ENCODE data around the gene GAS7. TPM values are rescaled to one million over a fixed set of nuclear protein-coding genes. Genes with fewer than 3 reads are reported as not detected.

GAS7 gene
- total RNA-seq, 1 experiment from 2014 or later = 6.0 TPM

DNA sequence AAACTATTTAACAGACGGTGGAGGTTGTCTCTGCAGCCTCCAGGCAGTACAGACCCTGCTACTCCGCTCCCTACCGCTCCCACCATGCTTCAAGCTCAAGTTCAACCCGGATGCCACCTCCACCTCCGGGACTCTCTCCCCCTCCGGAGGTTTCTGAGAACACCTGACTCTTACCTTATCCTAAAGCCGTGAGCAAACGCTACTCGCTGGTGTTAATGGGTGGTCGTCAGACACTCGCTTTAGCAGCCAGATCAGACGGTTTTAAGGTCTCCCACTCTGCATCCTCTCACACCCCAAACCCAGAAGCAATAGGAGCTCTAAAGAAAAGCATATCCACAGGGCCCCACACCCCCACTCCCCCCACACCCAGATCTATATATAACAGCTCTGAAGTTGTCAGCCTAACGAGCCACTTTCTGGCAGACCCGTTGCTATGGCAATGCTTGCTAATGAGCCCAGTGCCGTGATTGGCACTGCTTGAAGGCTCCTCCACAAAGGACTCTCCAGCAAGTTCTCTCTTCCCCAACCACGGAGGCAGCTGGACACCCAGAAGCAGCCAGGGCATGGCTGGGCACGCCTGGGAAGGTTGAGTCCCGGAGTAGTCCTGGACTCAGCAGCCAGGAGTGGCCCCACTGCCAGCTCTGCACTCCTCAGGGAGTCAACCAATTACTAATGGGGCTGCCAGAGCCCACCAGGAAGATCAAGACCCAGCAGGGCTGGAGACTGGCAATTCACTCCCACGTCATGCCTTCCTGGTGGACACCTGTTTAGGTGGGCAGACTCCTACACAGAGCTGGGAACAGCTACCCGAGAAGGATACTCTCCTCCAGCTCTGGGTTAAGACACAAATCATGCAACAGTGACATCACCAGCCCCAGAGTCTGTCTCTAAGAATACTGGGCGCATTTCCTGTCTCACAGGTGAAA lies 172.2 kb downstream of the GAS7 start:
- H3K9me3 Mint-ChIP-seq = no peaks in the 10 kb centered on the region
- DNase-seq = peak; percentile 56
- H3K27me3 ChIP-seq (ENCODE audit: insufficient read depth, low read length) = no peaks in the 10 kb centered on the region
- H4K8ac ChIP-seq (replicated peaks; ENCODE audit: insufficient read length, low read depth, low read length) = no peak overlapping the region
- H2BK120ac ChIP-seq (ENCODE audit: low read depth, low read length, poor library complexity, severe bottlenecking) = no peak overlapping the region
- H3K27ac Mint-ChIP-seq = no peak overlapping the region
- H3K14ac ChIP-seq (ENCODE audit: insufficient read depth, low read length) = 0 out of 2 replicates have a peak overlapping the region, but pooled peaks have one; percentile 41
- H2BK12ac ChIP-seq (ENCODE audit: insufficient read length, low read depth, low read length) = no peak overlapping the region
- H4K5ac ChIP-seq (ENCODE audit: insufficient read length, low read depth, low read length) = no peak overlapping the region
- H3K27me3 Mint-ChIP-seq (ENCODE audit: low read depth) = peaks cover 2% of the 10 kb centered on the region
- H3K79me1 ChIP-seq (ENCODE audit: insufficient read depth, low read depth, low read length, poor library complexity, severe bottlenecking) = no peaks in the 10 kb centered on the region
- no peak overlapping the region for H2AK5ac ChIP-seq (ENCODE audit: insufficient read length, low read length)
- no peak overlapping the region for H4K91ac ChIP-seq (ENCODE audit: insufficient read length, low read depth, low read length)
- peaks cover 2% of the 10 kb centered on the region; the same call in 1 of the 2 replicates for H3K4me1 ChIP-seq (ENCODE audit: insufficient read depth, low read length)
- no peaks in the 10 kb centered on the region for H3K79me2 ChIP-seq (ENCODE audit: insufficient read depth, low read length)
- H3K56ac ChIP-seq (ENCODE audit: insufficient read length, low read depth, low read length) = no peak overlapping the region
- H3K4ac ChIP-seq (ENCODE audit: low read depth, low read length) = no peak overlapping the region
- H2BK20ac ChIP-seq (ENCODE audit: low read depth, low read length, poor library complexity, severe bottlenecking) = no peak overlapping the region
- no peak overlapping the region for H2BK5ac ChIP-seq (ENCODE audit: insufficient read length, low read length)
- no peak overlapping the region for H3K18ac ChIP-seq (ENCODE audit: insufficient read length, low read depth, low read length)
- H3K36me3 Mint-ChIP-seq (ENCODE audit: insufficient read depth in 1 of 3, low read depth in 3 of 3) = no peaks in the 10 kb centered on the region
- no peak overlapping the region for H3K9ac ChIP-seq (ENCODE audit: extremely low read depth, insufficient read length, low read length)
- H3K4me1 Mint-ChIP-seq = peaks cover 13 to 19% of the 10 kb centered on the region in 2 experiments
- H3K4me2 ChIP-seq (ENCODE audit: insufficient read depth, insufficient read length, low read length) = no peak overlapping the region
- no peaks in the 10 kb centered on the region for H3K23me2 ChIP-seq (ENCODE audit: insufficient read length, low read depth, low read length, poor library complexity, severe bottlenecking)
- H3T11ph ChIP-seq (ENCODE audit: low read length) = no peak overlapping the region
- no peaks in the 10 kb centered on the region for H4K20me1 ChIP-seq (ENCODE audit: control insufficient read depth, insufficient read depth, insufficient read length)
- no peaks in the 10 kb centered on the region for H3K9me3 ChIP-seq (ENCODE audit: control insufficient read depth, low read depth, low read length)
- no peak overlapping the region for H3K23ac ChIP-seq (ENCODE audit: insufficient read length, low read depth, low read length)
- no peak overlapping the region for H2AFZ ChIP-seq (ENCODE audit: low read length)
- no peak overlapping the region for H3K27ac ChIP-seq (ENCODE audit: insufficient read length, low read depth, low read length)
- H2BK15ac ChIP-seq (ENCODE audit: low read depth, low read length) = no peak overlapping the region
- H3K4me3 Mint-ChIP-seq = peak overlapping the region in 1 of 2 experiments; percentile 36; a peak in 1 of 5 replicates
- WGBS (ENCODE audit: extremely low coverage, insufficient read length, low lambda C conversion rate) = no CpG with 5 or more reads among the region's 21 CpGs
- TF ChIP-seq, protein P1, sequence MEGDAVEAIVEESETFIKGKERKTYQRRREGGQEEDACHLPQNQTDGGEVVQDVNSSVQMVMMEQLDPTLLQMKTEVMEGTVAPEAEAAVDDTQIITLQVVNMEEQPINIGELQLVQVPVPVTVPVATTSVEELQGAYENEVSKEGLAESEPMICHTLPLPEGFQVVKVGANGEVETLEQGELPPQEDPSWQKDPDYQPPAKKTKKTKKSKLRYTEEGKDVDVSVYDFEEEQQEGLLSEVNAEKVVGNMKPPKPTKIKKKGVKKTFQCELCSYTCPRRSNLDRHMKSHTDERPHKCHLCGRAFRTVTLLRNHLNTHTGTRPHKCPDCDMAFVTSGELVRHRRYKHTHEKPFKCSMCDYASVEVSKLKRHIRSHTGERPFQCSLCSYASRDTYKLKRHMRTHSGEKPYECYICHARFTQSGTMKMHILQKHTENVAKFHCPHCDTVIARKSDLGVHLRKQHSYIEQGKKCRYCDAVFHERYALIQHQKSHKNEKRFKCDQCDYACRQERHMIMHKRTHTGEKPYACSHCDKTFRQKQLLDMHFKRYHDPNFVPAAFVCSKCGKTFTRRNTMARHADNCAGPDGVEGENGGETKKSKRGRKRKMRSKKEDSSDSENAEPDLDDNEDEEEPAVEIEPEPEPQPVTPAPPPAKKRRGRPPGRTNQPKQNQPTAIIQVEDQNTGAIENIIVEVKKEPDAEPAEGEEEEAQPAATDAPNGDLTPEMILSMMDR (conservative IDR thresholded peaks at IDR 0.05) = no peak
